Loucy (cell line): ENCODE measurements around the gene TOM1L2.

ENCODE experiments used
- H2AFZ ChIP-seq: fragments of 200-600 bp; sonication (generic); 2 replicates; pipeline ENCODE4 v1.6.0; 2016; ENCODE audit warnings: antibody characterized with exemption, mild to moderate bottlenecking, low read length, moderate library complexity
- H3F3A ChIP-seq: fragments of 200-600 bp; 2 replicates; pipeline ENCODE4 v1.6.0; 2016; ENCODE audit warnings: antibody characterized with exemption, low read depth, mild to moderate bottlenecking
- H3K27me3 ChIP-seq: fragments of 200-600 bp; sonication (generic); 2 replicates; pipeline ENCODE4 v1.6.1; 2014; ENCODE audit warnings: low read length, mild to moderate bottlenecking; ENCODE audit not compliant: insufficient read depth, poor library complexity, severe bottlenecking
- H3K36me3 ChIP-seq: fragments of 200-600 bp; sonication (generic); 2 replicates; pipeline ENCODE4 v1.6.1; 2016; ENCODE audit warnings: low read length; ENCODE audit not compliant: insufficient read depth
- H3K4me1 ChIP-seq: fragments of 200-600 bp; sonication (generic); 2 replicates; pipeline ENCODE4 v1.5.1; 2014; ENCODE audit warnings: low read length, mild to moderate bottlenecking; ENCODE audit not compliant: insufficient read depth, poor library complexity, severe bottlenecking
- H3K4me2 ChIP-seq: fragments of 200-600 bp; sonication (generic); 2 replicates; pipeline ENCODE4 v1.6.0; 2014; ENCODE audit warnings: antibody characterized with exemption, low read length, low read depth, mild to moderate bottlenecking; ENCODE audit not compliant: poor library complexity, severe bottlenecking
- H3K4me3 ChIP-seq: fragments of 200-600 bp; sonication (generic); 2 replicates; pipeline ENCODE4 v1.5.1; 2014; ENCODE audit warnings: low read length, mild to moderate bottlenecking, mixed read lengths; ENCODE audit not compliant: poor library complexity, severe bottlenecking
- H3K79me2 ChIP-seq: fragments of 200-600 bp; sonication (generic); 2 replicates; pipeline ENCODE4 v1.6.1; 2014; ENCODE audit warnings: low read length; ENCODE audit not compliant: insufficient read depth
- H3K9ac ChIP-seq: fragments of 200-600 bp; sonication (generic); 2 replicates; pipeline ENCODE4 v1.6.0; 2014; ENCODE audit warnings: mild to moderate bottlenecking, low read depth, low read length, moderate library complexity; ENCODE audit not compliant: poor library complexity, severe bottlenecking
- H3K9me2 ChIP-seq: fragments of 200-600 bp; sonication (generic); replicated peaks from 2 replicates; pipeline ENCODE4 v1.6.1; 2016; ENCODE audit warnings: low read depth, low read length, mixed read lengths
- H3K9me3 ChIP-seq: fragments of 200-600 bp; sonication (generic); 2 replicates; pipeline ENCODE4 v1.6.1; 2014; ENCODE audit warnings: mild to moderate bottlenecking, antibody characterized with exemption, low read length, low read depth; ENCODE audit not compliant: insufficient read depth
- H4K20me1 ChIP-seq: fragments of 200-600 bp; sonication (generic); 2 replicates; pipeline ENCODE4 v1.6.0; 2014; ENCODE audit warnings: antibody characterized with exemption, low read length, mild to moderate bottlenecking; ENCODE audit not compliant: insufficient read depth, poor library complexity, severe bottlenecking
- CTCF ChIP-seq: fragments of 200-600 bp; sonication (generic); conservative IDR thresholded peaks from 2 replicates; pipeline ENCODE4 v1.5.1; 2014; ENCODE audit warnings: mild to moderate bottlenecking, antibody characterized with exemption, low read length
- EZH2phosphoT487 ChIP-seq: fragments of 200-600 bp; IDR thresholded peaks from 2 replicates; pipeline ENCODE4 v1.6.1; 2018; ENCODE audit warnings: antibody characterized with exemption, mild to moderate bottlenecking, moderate library complexity, borderline replicate concordance

Gene TOM1L2

DNA sequence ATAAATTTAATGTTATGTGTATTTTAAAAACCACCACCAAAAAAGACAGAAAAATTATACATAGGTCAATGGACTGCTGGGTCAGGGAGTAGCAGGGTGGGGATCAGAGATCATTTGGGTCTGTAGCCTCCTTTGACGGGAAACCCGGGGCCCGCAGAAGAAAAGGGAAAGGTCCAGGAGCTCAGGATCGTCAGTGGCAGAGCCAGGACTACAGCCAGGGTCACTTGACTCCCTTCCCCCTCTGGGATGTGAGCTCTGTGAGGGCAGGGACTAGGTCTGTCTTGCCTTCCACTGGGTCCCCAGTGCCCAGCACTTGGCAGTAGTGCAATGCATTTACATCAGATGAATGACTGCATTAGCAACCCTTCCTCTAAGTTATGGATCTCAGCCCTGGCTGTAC, 62.1 kb downstream of the TOM1L2 start:
- Histone ChIP-seq H3K9me3 (no peaks in the 10 kb centered on the region), H3K9me2 (no peaks in the 10 kb centered on the region), H3K36me3 (no peaks in the 10 kb centered on the region), H4K20me1 (no peaks in the 10 kb centered on the region), H3F3A (no peaks in the 10 kb centered on the region), H3K27me3 (no peaks in the 10 kb centered on the region), H3K4me1 (peaks cover 11% of the 10 kb centered on the region), H3K4me2 (no peak overlapping the region), H3K9ac (no peak overlapping the region), H3K79me2 (no peaks in the 10 kb centered on the region), H3K4me3 (no peak overlapping the region), H2AFZ (no peak overlapping the region)
- TF ChIP-seq CTCF (no peak), EZH2phosphoT487 (no peak)

DNA sequence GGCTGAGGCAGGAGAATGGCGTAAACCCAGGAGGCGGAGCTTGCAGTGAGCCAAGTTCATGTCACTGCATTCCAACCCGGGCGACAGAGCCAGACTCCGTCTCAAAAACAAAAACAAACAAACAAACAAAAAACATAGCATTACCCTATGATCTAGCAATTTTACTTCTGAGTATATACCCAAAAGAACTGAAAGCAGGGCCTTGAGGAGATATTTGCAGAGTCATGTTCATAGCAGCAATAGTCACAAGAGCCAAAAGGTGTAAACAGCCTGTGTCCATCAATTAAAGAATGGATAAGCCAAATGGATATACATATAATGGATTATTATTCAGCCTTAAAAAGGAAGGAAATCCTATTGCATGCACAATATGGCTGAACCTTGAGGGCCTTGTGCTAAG, 63.1 kb downstream of the TOM1L2 start:
- Histone ChIP-seq H3K36me3 (no peaks in the 10 kb centered on the region), H4K20me1 (no peaks in the 10 kb centered on the region), H2AFZ (no peak overlapping the region), H3K79me2 (no peaks in the 10 kb centered on the region), H3K4me1 (peaks cover 6% of the 10 kb centered on the region), H3K4me3 (no peak overlapping the region), H3K4me2 (no peak overlapping the region), H3F3A (no peaks in the 10 kb centered on the region), H3K9ac (no peak overlapping the region), H3K9me3 (no peaks in the 10 kb centered on the region), H3K9me2 (no peaks in the 10 kb centered on the region), H3K27me3 (no peaks in the 10 kb centered on the region)
- TF ChIP-seq CTCF (no peak), EZH2phosphoT487 (no peak)

GRCh38 chr17:17907469-17907868, 64.7 kb downstream of the TOM1L2 start:
- H3F3A ChIP-seq, result no peaks in the 10 kb centered on the region
- H3K36me3 ChIP-seq, result no peaks in the 10 kb centered on the region
- H3K27me3 ChIP-seq, result no peaks in the 10 kb centered on the region

More at GRCh38 chr17:17907469-17907868, 64.7 kb downstream of the TOM1L2 start:
- Histone ChIP-seq H3K79me2 (no peaks in the 10 kb centered on the region), H4K20me1 (no peaks in the 10 kb centered on the region), H3K4me2 (no peak overlapping the region), H3K4me3 (no peak overlapping the region), H3K9me3 (no peaks in the 10 kb centered on the region), H2AFZ (no peak overlapping the region), H3K9ac (no peak overlapping the region), H3K4me1 (no peaks in the 10 kb centered on the region), H3K9me2 (no peaks in the 10 kb centered on the region)
- TF ChIP-seq CTCF (no peak), EZH2phosphoT487 (no peak)
